Uterus (tissue), 2 donors: ENCODE results near the gene SLC25A17.

Experiments used
- CTCF ChIP-seq, 4 experiments: fragments of 200-600 bp in 2 of 4; fragments of 450-650 bp in 2 of 4; sonication (generic) in 2 of 4; IDR thresholded peaks; one replicate each; pipeline ENCODE4 v1.5.1; 2016 to 2019; ENCODE audit warnings: antibody characterized with exemption in 4 of 4, mild to moderate bottlenecking in 2 of 4, moderate library complexity in 1 of 4
- POLR2A ChIP-seq, 2 donors: fragments of 450-650 bp; IDR thresholded peaks; one replicate each; pipeline ENCODE4 v1.6.1; 2016; ENCODE audit warnings: antibody characterized with exemption in 2 of 2, mild to moderate bottlenecking in 1 of 2, moderate library complexity in 1 of 2

- TF ChIP-seq POLR2A (IDR thresholded peaks at IDR 0.05) (no peak), CTCF (IDR thresholded peaks at IDR 0.05) (no peak)
Measured at GRCh38 chr22:40753114-40753513, 66.0 kb downstream of the SLC25A17 start.
